PC-9 (cell line): ENCODE measurements around the gene FAM3D. TPM values are rescaled to one million over a fixed set of nuclear protein-coding genes. Genes with fewer than 3 reads are reported as not detected.
A peak's percentile ranks its signal among the peaks of the same experiment; 100 is the strongest.
"Not testable (repeated sequence)": the region's sequence is repeated elsewhere in the genome, so short reads cannot be mapped to it uniquely, and the experiment has no call there.

Source experiments
- Bru-seq: library from RNA; stranded (reverse); fragments of 400-500 nt; gene quantifications from one replicate; lab custom pipeline; 2021; lab: Mats Ljungman, UMichigan
- BruChase-seq, 2 experiments: library from RNA; stranded (reverse); fragments of 400-500 nt; gene quantifications; one replicate each; lab custom pipeline; 2021; lab: Mats Ljungman, UMichigan
- BruUV-seq: library from RNA; stranded (reverse); fragments of 400-500 nt; replicated peaks from 2 replicates; lab custom pipeline; 2021; lab: Mats Ljungman, UMichigan
- CTCF ChIA-PET: fragments of 300-600 bp; sonication (Branson Sonifier 250); formaldehyde crosslinking; loops from one replicate; lab custom pipeline; 2022; ENCODE audit warnings: antibody characterized with exemption; lab: Charles Lee
- POLR2A ChIA-PET: fragments of 300-600 bp; sonication (Branson Sonifier 250); formaldehyde crosslinking; loops from one replicate; lab custom pipeline; 2022; ENCODE audit warnings: antibody characterized with exemption; ENCODE audit not compliant: unreplicated experiment; lab: Charles Lee
- DNase-seq, 2 experiments: peaks; one replicate each; pipeline versions ENCODE4 v3.0.0 to v3.0.0-alpha.2; 2015 to 2022; ENCODE audit warnings: mixed read lengths in 1 of 2
- H2AFZ ChIP-seq: fragments of 200-600 bp; sonication (generic); 2 replicates; pipeline ENCODE4 v1.8.1; 2017; ENCODE audit warnings: antibody characterized with exemption
- H3F3A ChIP-seq: fragments of 200-600 bp; sonication (generic); 2 replicates; pipeline ENCODE4 v1.8.1; 2017; ENCODE audit warnings: antibody characterized with exemption, mild to moderate bottlenecking, low read depth; ENCODE audit not compliant: insufficient read depth
- H3K27ac ChIP-seq: fragments of 200-600 bp; sonication (generic); 2 replicates; pipeline ENCODE4 v1.6.1; 2016; ENCODE audit warnings: mixed run types
- H3K27me3 ChIP-seq: fragments of 200-600 bp; sonication (generic); 2 replicates; pipeline ENCODE4 v1.6.1; 2016; ENCODE audit warnings: low read depth, mixed run types; ENCODE audit not compliant: insufficient read depth
- H3K36me3 ChIP-seq: fragments of 200-600 bp; sonication (generic); 2 replicates; pipeline ENCODE4 v1.6.1; 2016; ENCODE audit warnings: low read depth, mixed run types
- H3K4me1 ChIP-seq: fragments of 200-600 bp; sonication (generic); replicated peaks from 2 replicates; pipeline ENCODE4 v1.6.1; 2016; ENCODE audit warnings: mixed run types; ENCODE audit not compliant: insufficient read depth
- H3K4me2 ChIP-seq: fragments of 200-600 bp; sonication (generic); 2 replicates; pipeline ENCODE4 v1.6.1; 2017; ENCODE audit warnings: mixed run types
- H3K4me3 ChIP-seq: fragments of 200-600 bp; sonication (generic); 2 replicates; pipeline ENCODE4 v1.6.1; 2016; ENCODE audit warnings: mixed run types
- H3K79me2 ChIP-seq: fragments of 200-600 bp; sonication (generic); 2 replicates; pipeline ENCODE4 v1.6.1; 2017; ENCODE audit warnings: low read depth, mixed run types
- H3K9me2 ChIP-seq: fragments of 200-600 bp; sonication (generic); 2 replicates; pipeline ENCODE4 v1.8.1; 2017; ENCODE audit warnings: mild to moderate bottlenecking; ENCODE audit not compliant: insufficient read depth
- H3K9me3 ChIP-seq: fragments of 200-600 bp; sonication (generic); 2 replicates; pipeline ENCODE4 v1.8.1; 2016; ENCODE audit warnings: low read depth; ENCODE audit not compliant: insufficient read depth
- H4K20me1 ChIP-seq: fragments of 200-600 bp; sonication (generic); 2 replicates; pipeline ENCODE4 v1.8.1; 2017; ENCODE audit not compliant: insufficient read depth
- EZH2 ChIP-seq: fragments of 200-600 bp; sonication (generic); IDR thresholded peaks from 2 replicates; pipeline ENCODE4 v1.8.0; 2017; ENCODE audit warnings: antibody characterized with exemption, low read depth
- intact Hi-C: fragments of 100-400 bp; cut with micrococcal nuclease; formaldehyde crosslinking; loops from one replicate; pipeline ENCODE4 v1.10.0; 2022; ENCODE audit not compliant: unreplicated experiment
- long read RNA-seq: library from polyadenylated mRNA; stranded (forward); transcript quantifications from one replicate; pipeline ENCODE4 v2.0.0, GENCODE V29; 2022
- total RNA-seq: library from RNA; stranded (reverse); gene quantifications from 2 replicates; pipeline ENCODE4 v1.2.3, GENCODE V29; 2021
- TF ChIP-seq, protein P1 (sequence below): fragments of 200-600 bp; sonication (generic); conservative IDR thresholded peaks from 2 replicates; pipeline ENCODE4 v1.6.1; 2017; ENCODE audit warnings: mixed run types, antibody characterized with exemption, mild to moderate bottlenecking, moderate library complexity

FAM3D gene, protein sequence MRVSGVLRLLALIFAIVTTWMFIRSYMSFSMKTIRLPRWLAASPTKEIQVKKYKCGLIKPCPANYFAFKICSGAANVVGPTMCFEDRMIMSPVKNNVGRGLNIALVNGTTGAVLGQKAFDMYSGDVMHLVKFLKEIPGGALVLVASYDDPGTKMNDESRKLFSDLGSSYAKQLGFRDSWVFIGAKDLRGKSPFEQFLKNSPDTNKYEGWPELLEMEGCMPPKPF
- total RNA-seq = not detected in 2 replicates
- Bru-seq, nascent RNA = percentile 6 among the genes with signal in this experiment
- not detected for BruChase-seq, experiment 1, labeled RNA remaining after a 2-hour chase
- BruChase-seq, experiment 2, labeled RNA remaining after a 6-hour chase = percentile 3 among the genes with signal in this experiment
- long read RNA-seq = 0 reads

DNA sequence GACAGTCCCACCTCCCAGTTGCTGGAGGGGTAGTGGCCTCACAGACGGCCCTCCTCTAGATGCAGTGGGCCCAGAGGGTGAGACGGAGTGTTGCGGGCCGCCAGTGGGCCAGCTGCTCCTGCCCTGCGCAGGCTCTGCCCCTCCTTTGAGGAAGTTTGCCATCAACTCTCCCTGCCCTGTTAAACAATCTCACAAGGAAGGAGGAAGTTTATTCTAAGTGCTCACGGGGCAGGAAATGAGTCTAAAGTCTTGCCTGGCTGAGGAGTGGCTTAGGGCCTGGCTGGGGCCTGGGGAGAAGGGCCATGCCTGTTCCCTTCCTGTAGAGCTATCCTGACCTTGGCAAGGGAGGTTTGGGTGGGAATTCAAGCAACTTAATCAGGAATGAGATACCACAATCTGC is at the start of gene FAM3D:
Gene FAM3D, minus strand, starts transcription at position 92 of the 400 bp plus-strand sequence. CDS start 11,211 bp downstream, outside the sequence.
- no peaks in the 10 kb centered on the region for H3K36me3 ChIP-seq
- no peaks in the 10 kb centered on the region for H3K4me1 ChIP-seq
- no peak within 1 kb of the TSS for H3K27ac ChIP-seq
- no peaks in the 10 kb centered on the region for H3K9me2 ChIP-seq
- no peaks in the 10 kb centered on the region for H4K20me1 ChIP-seq
- peaks cover 33% of the 10 kb centered on the region for H3K27me3 ChIP-seq
- no TSS peak for BruUV-seq
- CTCF ChIA-PET = no interaction called here
- TF ChIP-seq, protein P1, sequence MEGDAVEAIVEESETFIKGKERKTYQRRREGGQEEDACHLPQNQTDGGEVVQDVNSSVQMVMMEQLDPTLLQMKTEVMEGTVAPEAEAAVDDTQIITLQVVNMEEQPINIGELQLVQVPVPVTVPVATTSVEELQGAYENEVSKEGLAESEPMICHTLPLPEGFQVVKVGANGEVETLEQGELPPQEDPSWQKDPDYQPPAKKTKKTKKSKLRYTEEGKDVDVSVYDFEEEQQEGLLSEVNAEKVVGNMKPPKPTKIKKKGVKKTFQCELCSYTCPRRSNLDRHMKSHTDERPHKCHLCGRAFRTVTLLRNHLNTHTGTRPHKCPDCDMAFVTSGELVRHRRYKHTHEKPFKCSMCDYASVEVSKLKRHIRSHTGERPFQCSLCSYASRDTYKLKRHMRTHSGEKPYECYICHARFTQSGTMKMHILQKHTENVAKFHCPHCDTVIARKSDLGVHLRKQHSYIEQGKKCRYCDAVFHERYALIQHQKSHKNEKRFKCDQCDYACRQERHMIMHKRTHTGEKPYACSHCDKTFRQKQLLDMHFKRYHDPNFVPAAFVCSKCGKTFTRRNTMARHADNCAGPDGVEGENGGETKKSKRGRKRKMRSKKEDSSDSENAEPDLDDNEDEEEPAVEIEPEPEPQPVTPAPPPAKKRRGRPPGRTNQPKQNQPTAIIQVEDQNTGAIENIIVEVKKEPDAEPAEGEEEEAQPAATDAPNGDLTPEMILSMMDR = no peak
- no peak for TF ChIP-seq EZH2
- no peaks in the 10 kb centered on the region for H3K79me2 ChIP-seq
- POLR2A ChIA-PET = no interaction called here
- no peak within 1 kb of the TSS for H3K4me2 ChIP-seq
- H3F3A ChIP-seq = no peaks in the 10 kb centered on the region
- H2AFZ ChIP-seq = no peak within 1 kb of the TSS
- H3K9me3 ChIP-seq = no peaks in the 10 kb centered on the region
- intact Hi-C loops = no loop called here
- no peak for DNase-seq
- no peak within 1 kb of the TSS for H3K4me3 ChIP-seq

DNA sequence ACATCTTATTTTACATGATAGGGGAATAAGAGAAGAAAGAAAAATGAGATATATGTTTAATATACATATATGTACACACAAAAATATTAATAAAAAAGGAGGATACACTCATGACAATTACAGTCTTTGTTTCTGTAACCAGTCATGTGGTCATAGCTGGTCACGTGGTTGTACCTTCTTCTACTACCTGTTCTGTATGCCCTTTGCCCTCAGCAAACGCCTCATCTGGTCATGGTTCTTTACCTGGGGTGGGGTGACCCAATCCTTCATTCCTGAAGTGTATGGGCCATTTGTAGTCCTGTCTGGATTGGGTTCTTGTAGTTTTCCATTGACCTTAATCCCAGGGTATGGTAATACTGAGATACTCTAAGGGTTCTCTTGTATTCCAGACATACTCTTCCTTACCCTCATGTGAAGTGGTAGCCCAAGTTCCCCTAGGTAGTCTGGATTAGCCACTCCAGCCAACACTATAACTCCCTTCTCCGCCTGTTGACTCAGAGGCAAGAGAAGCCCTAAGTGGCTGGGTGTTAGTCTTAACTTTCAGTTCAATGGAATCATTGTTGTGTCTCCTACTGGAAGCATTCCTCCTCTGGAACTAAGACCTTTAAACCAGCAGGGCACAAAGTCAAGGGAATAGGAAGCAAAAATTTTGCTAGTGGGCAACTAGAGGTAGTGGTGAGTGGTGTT is 47.3 kb upstream of the FAM3D start:
- no peaks in the 10 kb centered on the region for H4K20me1 ChIP-seq
- no TSS peak for BruUV-seq
- no peak overlapping the region for H2AFZ ChIP-seq
- H3K4me1 ChIP-seq = no peaks in the 10 kb centered on the region
- intact Hi-C loops = no loop called here
- H3F3A ChIP-seq = no peaks in the 10 kb centered on the region
- TF ChIP-seq EZH2 = no peak
- TF ChIP-seq, protein P1 = no peak
- no peak overlapping the region for H3K4me2 ChIP-seq
- no peaks in the 10 kb centered on the region for H3K36me3 ChIP-seq
- POLR2A ChIA-PET = no interaction called here
- no peaks in the 10 kb centered on the region for H3K9me2 ChIP-seq
- H3K9me3 ChIP-seq = no peaks in the 10 kb centered on the region
- no peaks in the 10 kb centered on the region for H3K79me2 ChIP-seq
- no peak overlapping the region for H3K4me3 ChIP-seq
- H3K27ac ChIP-seq = no peak overlapping the region
- no peaks in the 10 kb centered on the region; the same call in 1 of the 2 replicates for H3K27me3 ChIP-seq
- DNase-seq = no peak
- CTCF ChIA-PET = no interaction called here

DNA sequence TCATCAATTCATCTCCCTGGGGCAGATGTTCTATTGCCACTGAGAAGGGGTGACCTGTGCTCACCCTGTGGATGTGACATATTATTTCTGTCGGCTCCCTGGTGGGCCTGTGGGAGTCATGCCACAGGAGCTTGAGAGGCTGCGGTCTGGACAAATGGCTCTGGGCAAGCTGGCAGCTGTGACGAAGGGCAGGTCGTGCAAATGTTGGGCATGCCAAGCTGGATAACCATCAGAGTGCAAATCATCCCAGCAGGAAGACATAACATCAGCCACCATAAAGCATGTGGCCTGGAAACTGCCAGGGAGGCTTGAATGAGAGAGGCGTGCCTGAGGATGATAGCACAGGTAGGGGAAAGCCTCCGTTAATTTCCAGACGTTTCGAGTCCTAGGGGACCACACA is 45.3 kb upstream of the FAM3D start:
- CTCF ChIA-PET = no interaction called here
- Histone ChIP-seq H3K27ac (no peak overlapping the region), H3K79me2 (no peaks in the 10 kb centered on the region), H3K4me2 (no peak overlapping the region), H3K27me3 (no peaks in the 10 kb centered on the region; the same call in 1 of the 2 replicates), H3K9me2 (no peaks in the 10 kb centered on the region), H3K36me3 (no peaks in the 10 kb centered on the region), H2AFZ (no peak overlapping the region), H3K4me3 (no peak overlapping the region), H3K4me1 (no peaks in the 10 kb centered on the region), H4K20me1 (no peaks in the 10 kb centered on the region), H3K9me3 (no peaks in the 10 kb centered on the region), H3F3A (no peaks in the 10 kb centered on the region)
- no TSS peak for BruUV-seq
- no peak for DNase-seq
- TF ChIP-seq, protein P1 = no peak
- no peak for TF ChIP-seq EZH2
- intact Hi-C loops = no loop called here
- POLR2A ChIA-PET = no interaction called here

DNA sequence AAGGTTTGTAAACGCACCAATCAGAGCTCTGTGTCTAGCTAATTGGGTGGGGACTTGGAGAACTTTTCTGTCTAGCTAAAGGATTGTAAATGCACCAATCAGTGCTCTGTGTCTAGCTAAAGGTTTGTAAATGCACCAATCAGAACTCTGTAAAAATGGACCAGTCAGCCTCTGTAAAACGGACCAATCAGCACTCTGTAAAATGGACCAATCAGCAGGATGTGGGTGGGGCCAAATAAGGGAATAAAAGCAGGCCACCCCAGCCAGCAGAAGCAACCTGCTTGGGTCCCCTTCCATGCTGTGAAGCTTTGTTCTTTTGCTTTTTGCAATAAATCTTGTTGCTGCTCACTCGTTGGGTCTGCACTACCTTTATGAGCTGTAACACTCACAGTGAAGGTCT is 42.4 kb upstream of the FAM3D start:
- H3K27ac ChIP-seq, BruUV-seq, H3K36me3 ChIP-seq, H2AFZ ChIP-seq, H3K4me3 ChIP-seq, CTCF ChIA-PET, H3K4me2 ChIP-seq, H3K27me3 ChIP-seq, H3K9me3 ChIP-seq, DNase-seq, H4K20me1 ChIP-seq, intact Hi-C loops, H3F3A ChIP-seq, H3K4me1 ChIP-seq, H3K9me2 ChIP-seq, POLR2A ChIA-PET, H3K79me2 ChIP-seq: not testable (repeated sequence)
